Hindlimb muscle (tissue), 1 donor: ENCODE results near the gene NBEAL2. TPM values are rescaled to one million over a fixed set of nuclear protein-coding genes. Genes with fewer than 3 reads are reported as not detected.

Experiments used
- DNase-seq: peaks from one replicate; pipeline ENCODE4 v3.0.0-alpha.2; 2013
- polyA plus RNA-seq: library from polyadenylated mRNA; unstranded; fragments of 120-200 nt; gene quantifications from one replicate; pipeline ENCODE4 v1.2.1, GENCODE V29; 2013; ENCODE audit not compliant: insufficient read length

The NBEAL2 gene
- polyA plus RNA-seq, 1 donor: 15.8 TPM

- no peak for DNase-seq
These were observed 9.2 kb downstream of the NBEAL2 start for GRCh38 chr3:46988616-46989015.

DNA sequence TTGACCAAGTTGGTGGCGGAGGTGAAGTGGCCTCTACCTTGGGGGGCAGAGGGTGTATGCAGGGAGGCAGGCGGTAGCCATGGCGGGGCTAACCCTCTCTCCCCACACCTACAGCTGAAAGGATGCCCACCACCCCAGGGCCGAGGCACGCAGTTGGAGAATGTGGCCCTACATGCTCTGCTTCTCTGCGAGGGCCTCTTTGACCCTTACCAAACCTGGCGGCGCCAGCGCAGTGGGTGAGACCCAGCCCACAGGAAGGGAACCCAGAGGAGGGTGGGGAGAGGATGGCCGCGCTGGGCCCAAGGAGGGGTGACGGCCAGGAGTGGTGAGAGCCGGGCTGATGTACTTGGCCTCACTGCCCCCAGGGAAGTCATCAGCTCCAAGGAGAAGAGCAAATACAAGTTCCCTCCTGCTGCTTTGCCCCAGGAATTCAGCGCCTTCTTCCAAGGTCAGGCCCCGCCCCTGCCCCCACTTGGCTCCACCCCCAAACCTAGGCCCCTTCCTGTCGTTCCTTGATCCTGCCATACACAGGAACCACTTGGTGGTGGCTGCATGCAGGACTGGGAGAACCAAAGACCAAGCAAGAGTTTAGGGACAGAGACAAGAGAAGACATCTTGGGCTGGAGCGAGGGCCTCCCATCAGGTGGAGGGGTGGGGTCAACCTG, 9.8 kb downstream of the NBEAL2 start:
- no peak for DNase-seq

- DNase-seq: no peak
These were observed 11.3 kb downstream of the NBEAL2 start for GRCh38 chr3:46990573-46991374.

GRCh38 chr3:46991406-46992165, 12.1 kb downstream of the NBEAL2 start:
- DNase-seq: no peak

DNA sequence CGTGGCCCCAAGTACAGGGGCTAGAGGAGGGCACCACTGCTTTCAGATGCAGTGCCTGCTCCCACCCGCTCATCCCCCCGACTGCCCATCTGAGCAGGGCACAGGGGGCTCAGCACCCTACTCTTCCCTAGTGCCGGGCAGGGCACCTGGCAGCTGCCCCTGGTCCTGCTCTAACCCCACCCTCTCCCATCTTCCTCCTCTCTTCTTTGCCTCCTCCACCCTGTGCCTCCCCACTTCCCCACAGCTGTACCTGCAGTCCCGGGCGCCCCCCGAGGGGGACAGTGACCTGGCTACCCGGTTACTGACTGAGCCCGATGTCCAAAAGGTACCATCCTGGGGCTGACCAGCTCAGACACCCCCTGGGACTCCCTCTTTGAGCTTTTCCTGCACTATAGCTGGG, 12.8 kb downstream of the NBEAL2 start:
- no peak for DNase-seq

GRCh38 chr3:46993292-46993691, 13.8 kb downstream of the NBEAL2 start:
- DNase-seq: no peak

DNA sequence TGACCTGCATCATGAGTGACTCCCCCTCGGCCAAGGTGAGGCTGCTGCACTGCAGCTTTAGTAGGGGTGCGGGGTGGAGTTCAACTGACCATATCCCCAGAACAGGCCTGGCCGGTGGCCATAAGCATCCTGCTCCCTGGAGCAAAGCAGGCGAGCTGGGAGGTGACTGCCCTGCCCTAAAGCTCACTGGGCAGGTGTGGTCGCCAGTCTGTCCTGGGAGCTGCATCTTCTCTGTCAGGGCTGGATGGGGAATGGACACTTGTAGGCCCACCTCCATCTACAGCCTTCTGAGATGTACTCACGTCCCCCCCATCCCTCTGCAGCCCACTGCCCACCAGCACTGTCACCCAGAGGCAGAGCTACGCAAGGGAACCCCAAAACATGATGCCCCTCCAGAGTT, 14.5 kb downstream of the NBEAL2 start:
- DNase-seq: no peak

DNA sequence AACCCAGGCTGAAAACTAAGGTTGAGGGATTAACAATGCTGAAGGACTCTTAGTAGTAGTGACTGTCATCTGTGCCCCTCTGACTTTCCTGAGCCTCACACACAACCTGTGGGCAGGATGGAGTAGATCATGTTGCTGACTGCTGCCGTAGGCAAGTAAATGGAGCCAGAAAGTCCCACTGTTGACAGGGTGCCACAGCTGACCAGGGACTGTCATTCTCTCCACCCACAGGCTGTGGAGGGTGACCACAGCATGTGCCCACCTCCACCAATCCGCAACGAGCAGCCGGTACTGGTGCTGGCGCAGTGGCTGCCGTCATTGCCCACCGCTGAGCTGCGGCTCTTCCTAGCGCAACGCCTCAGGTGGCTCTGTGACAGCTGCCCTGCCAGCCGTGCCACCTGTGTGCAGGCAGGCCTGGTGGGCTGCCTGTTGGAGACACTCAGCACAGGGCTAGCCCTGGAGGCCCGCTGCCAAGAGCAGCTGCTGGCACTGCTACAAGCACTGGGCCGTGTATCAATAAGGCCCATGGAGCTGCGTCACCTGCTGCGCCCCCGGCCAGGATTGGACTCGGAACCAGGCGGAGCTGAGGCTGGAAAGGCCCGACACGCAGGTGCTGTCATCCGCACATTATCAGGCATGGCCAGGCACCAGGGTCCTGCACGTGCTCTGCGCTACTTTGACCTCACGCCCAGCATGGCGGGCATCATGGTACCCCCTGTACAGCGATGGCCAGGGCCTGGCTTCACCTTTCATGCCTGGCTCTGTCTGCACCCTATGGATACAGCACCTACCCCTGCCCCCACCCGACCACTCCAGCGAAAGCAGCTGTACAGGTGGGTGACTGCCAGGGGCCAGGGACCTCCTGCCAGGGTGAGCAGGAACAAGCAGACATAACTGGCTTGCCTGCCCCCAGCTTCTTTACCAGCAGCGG, 15.6 kb downstream of the NBEAL2 start:
- DNase-seq: no peak

- no peak for DNase-seq
These were observed 16.6 kb downstream of the NBEAL2 start for GRCh38 chr3:46995901-46996562.

- no peak for DNase-seq
These were observed 17.4 kb downstream of the NBEAL2 start for GRCh38 chr3:46996689-46997452.

GRCh38 chr3:46997453-46998091, 18.1 kb downstream of the NBEAL2 start:
- DNase-seq: no peak

DNA sequence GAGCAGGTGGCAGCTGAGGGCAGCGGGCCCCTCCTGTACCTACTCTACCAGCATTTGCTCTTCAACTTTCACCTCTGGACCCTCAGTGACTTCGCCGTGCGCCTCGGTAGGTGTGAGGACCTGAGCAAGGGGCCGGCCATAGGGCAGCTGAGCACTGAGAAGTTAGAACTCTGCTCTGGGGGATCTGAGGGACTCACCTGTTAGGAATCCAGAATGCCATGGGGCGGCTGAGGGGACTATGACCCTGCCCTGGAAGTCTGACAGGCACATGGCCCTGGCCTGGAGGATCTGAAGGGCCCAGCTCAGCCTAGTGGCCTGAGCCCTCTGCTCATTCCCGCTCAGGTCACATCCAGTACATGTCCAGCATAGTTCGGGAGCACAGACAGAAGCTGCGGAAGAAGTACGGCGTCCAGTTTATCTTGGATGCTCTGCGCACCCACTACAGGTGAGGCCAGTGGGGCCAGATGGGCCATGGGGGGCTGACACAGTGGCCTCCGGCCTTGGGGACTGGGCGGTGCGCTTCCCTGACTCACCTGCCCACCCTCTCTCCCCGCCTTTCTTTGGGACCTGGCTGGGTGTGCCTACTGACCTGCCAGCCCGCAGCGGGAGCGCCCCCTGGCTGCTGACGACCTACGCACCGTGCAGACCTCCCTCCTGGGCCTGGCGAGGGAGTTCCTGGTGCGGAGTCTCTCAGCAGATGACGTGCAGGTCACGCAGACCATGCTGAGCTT, 18.8 kb downstream of the NBEAL2 start:
- no peak for DNase-seq

GRCh38 chr3:46998852-46999515, 19.5 kb downstream of the NBEAL2 start:
- no peak for DNase-seq

DNA sequence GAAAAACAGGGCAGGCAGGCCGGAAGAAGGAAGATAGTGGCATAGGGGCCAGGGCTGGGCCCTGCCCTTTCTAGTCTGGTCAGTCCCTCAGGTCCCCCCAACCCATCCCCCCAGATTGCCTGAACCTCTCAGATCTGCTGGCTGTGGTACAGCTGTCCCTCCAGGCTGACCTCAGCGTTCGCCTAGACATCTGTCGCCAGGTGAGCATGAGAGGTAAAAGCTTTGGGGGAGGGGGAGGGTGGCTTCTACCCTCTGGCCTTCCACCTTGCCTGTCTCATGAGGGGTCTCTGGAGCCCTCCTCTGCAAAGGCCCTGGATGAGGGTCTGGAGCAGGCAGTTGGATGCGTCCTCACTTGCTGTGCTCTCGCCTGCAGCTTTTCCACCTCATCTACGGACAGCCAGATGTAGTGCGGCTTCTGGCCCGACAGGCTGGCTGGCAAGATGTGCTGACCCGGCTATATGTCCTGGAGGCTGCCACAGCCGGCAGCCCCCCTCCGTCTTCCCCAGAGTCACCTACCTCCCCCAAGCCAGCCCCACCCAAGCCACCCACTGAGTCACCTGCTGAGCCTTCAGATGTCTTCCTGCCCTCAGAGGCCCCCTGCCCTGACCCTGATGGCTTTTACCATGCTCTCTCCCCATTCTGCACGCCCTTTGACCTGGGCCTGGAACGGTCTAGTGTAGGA, 20.2 kb downstream of the NBEAL2 start:
- DNase-seq: no peak

DNA sequence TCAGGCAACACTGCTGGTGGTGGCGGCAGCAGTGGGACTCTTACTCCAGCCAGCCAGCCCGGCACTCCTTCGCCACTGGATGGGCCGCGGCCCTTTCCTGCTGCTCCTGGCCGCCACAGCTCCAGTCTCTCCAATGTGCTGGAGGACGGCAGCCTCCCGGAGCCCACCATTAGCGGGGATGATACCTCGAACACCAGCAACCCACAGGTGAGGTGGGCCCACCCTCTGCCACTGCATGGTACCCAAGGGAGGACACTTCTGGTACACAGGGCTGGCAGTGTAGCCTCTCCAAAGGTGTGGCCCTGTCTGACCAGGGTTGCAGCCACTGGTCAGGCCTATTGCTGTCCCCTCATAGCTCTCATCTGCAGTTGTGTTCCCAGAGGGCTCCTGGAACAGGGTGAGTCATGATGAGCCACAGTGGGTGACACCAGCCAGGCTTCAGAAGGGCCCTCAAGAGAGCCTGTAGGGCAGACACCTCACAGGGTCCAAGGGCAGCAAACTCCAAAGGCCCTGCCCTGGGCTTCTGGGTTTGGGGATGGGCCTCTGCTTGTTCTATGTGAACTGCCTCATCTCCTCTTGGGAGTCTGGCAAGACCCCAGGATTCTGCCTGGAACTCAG, 20.8 kb downstream of the NBEAL2 start:
- DNase-seq: no peak

- DNase-seq: no peak
These were observed 21.7 kb downstream of the NBEAL2 start for GRCh38 chr3:47000922-47001730.

- DNase-seq: no peak
These were observed 22.3 kb downstream of the NBEAL2 start for GRCh38 chr3:47001731-47002170.
